Activated CD8-positive, alpha-beta T cell treated with anti-CD3 and anti-CD28 coated beads for 36 hours (primary cell): ENCODE results near the gene PIERCE2. TPM values are rescaled to one million over a fixed set of nuclear protein-coding genes. Genes with fewer than 3 reads are reported as not detected.

ENCODE experiments used
- ATAC-seq: fragments of 200-7000 bp; cut with Tn5 transposase; one replicate; pipeline ENCODE4 v1.10.0; 2021; ENCODE audit warnings: mild to moderate bottlenecking, moderate library complexity
- CTCF ChIA-PET: fragments of 350-600 bp; sonication (Branson Sonifier 250); formaldehyde crosslinking; loops from one replicate; lab custom pipeline; 2021; ENCODE audit warnings: antibody characterized with exemption; lab: Charles Lee
- POLR2A ChIA-PET: fragments of 350-600 bp; sonication (Branson Sonifier 250); formaldehyde crosslinking; loops from one replicate; lab custom pipeline; 2021; ENCODE audit warnings: antibody characterized with exemption; lab: Charles Lee
- DNase-seq: peaks from one replicate; pipeline ENCODE4 v3.0.0-alpha.2; 2020
- H3K27ac Mint-ChIP-seq: one replicate; pipeline ENCODE4 v1.8.0; 2021; ENCODE audit warnings: mild to moderate bottlenecking, mixed read lengths
- H3K27me3 Mint-ChIP-seq: one replicate; pipeline ENCODE4 v1.8.0; 2021; ENCODE audit warnings: mixed read lengths
- H3K36me3 Mint-ChIP-seq: one replicate; pipeline ENCODE4 v1.8.0; 2021; ENCODE audit warnings: low read depth, mixed read lengths
- H3K4me1 Mint-ChIP-seq: one replicate; pipeline ENCODE4 v1.8.0; 2021; ENCODE audit warnings: low read depth, mixed read lengths
- H3K4me3 Mint-ChIP-seq: one replicate; pipeline ENCODE4 v1.8.0; 2021; ENCODE audit warnings: mild to moderate bottlenecking, moderate library complexity, mixed read lengths
- H3K9me3 Mint-ChIP-seq: one replicate; pipeline ENCODE4 v1.8.0; 2021; ENCODE audit warnings: mixed read lengths
- intact Hi-C: fragments of 100-400 bp; cut with micrococcal nuclease; formaldehyde crosslinking; loops from one replicate; pipeline ENCODE4 v1.10.0; 2022
- total RNA-seq, 2 experiments: library from RNA; stranded (reverse); gene quantifications; one replicate each; pipeline ENCODE4 v1.2.3, GENCODE V29; 2021
- TF ChIP-seq, protein P1 (sequence below): fragments of 200-600 bp; IDR thresholded peaks from one replicate; pipeline ENCODE4 v1.8.0; 2022; ENCODE audit warnings: antibody characterized with exemption, mild to moderate bottlenecking

Gene PIERCE2
- not detected for total RNA-seq

GRCh38 chr15:55408012-55408928 is at the start of gene PIERCE2, which contains the start of gene CCPG1:
TSS of gene PIERCE2 (plus strand) at chr15:55408495. CDS start at chr15:55408769, 274 bp downstream.
TSS of gene CCPG1 (minus strand) at chr15:55408359. CDS start at chr15:55389424, 18,935 bp downstream.
- DNase-seq (peak; percentile 90), ATAC-seq (peak; percentile 95)
- intact Hi-C loops, result loop anchor here (10.0 kb wide), 1 partner anchor 213 kb away; the partner anchor contains the start of gene RSL24D1
- H3K4me1 Mint-ChIP-seq, result peaks cover 25% of the 10 kb centered on the region
- peak within 1 kb of the TSS; percentile 77 for H3K27ac Mint-ChIP-seq
- TF ChIP-seq, protein P1, sequence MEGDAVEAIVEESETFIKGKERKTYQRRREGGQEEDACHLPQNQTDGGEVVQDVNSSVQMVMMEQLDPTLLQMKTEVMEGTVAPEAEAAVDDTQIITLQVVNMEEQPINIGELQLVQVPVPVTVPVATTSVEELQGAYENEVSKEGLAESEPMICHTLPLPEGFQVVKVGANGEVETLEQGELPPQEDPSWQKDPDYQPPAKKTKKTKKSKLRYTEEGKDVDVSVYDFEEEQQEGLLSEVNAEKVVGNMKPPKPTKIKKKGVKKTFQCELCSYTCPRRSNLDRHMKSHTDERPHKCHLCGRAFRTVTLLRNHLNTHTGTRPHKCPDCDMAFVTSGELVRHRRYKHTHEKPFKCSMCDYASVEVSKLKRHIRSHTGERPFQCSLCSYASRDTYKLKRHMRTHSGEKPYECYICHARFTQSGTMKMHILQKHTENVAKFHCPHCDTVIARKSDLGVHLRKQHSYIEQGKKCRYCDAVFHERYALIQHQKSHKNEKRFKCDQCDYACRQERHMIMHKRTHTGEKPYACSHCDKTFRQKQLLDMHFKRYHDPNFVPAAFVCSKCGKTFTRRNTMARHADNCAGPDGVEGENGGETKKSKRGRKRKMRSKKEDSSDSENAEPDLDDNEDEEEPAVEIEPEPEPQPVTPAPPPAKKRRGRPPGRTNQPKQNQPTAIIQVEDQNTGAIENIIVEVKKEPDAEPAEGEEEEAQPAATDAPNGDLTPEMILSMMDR, result peak; percentile 93
- H3K9me3 Mint-ChIP-seq, result no peaks in the 10 kb centered on the region
- ChIA-PET CTCF (interaction anchor here (0.8 to 4.3 kb wide), 15 partner anchors 9 to 210 kb away, joined by 3 to 23 read pairs (median 4); partner anchors contain the start of genes PIGB and PIGBOS1), POLR2A (interaction anchor here (0.7 to 3.5 kb wide), 7 partner anchors 9 to 586 kb away, joined by 3 to 14 read pairs (median 4); partner anchors contain the start of genes PIGB, PIGBOS1 and RSL24D1)
- H3K27me3 Mint-ChIP-seq, result no peaks in the 10 kb centered on the region
- H3K4me3 Mint-ChIP-seq, result peak within 1 kb of the TSS; percentile 79
- H3K36me3 Mint-ChIP-seq, result no peaks in the 10 kb centered on the region

- Mint-ChIP-seq H3K4me1 (no peaks in the 10 kb centered on the region), H3K9me3 (no peaks in the 10 kb centered on the region), H3K27ac (peak overlapping the region; percentile 62), H3K36me3 (peaks cover 14% of the 10 kb centered on the region), H3K27me3 (no peaks in the 10 kb centered on the region), H3K4me3 (no peak overlapping the region)
- TF ChIP-seq, protein P1, result no peak
- POLR2A ChIA-PET, result interaction anchor here (0.6 to 1.0 kb wide), 2 partner anchors 42 to 47 kb away, joined by 3 read pairs; no protein-coding TSS in a partner anchor
- DNase-seq (no peak), ATAC-seq (no peak)
- intact Hi-C loops, result no loop called here
- CTCF ChIA-PET, result interaction anchor here (1.1 to 3.1 kb wide), 3 partner anchors 48 to 79 kb away, joined by 3 to 18 read pairs (median 10); partner anchors contain the start of genes CCPG1 and PIERCE2
These were observed 48.0 kb upstream of the PIERCE2 start for GRCh38 chr15:55360256-55360655.

DNA sequence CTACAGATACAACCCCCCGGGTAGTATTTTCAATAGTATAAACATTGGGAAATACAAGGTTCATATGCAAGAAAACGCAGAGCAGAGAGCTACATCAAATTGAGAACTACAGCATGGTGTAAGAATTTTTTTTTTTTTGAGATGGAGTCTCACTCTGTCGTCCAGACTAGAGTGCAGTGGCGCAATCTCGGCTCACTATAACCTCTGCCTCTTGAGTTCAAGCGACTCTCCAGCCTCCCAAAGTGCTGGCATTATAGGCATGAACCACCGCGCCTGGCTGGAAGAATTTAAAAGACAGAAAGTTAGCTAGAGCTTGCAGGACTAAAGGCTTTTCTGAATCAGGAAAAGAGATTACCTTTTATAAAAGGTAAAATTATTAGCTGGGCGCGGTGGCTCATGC is 47.2 kb upstream of the PIERCE2 start:
- Mint-ChIP-seq H3K4me3 (no peak overlapping the region), H3K36me3 (peaks cover 11% of the 10 kb centered on the region), H3K27ac (no peak overlapping the region), H3K9me3 (no peaks in the 10 kb centered on the region), H3K27me3 (no peaks in the 10 kb centered on the region), H3K4me1 (no peaks in the 10 kb centered on the region)
- POLR2A ChIA-PET, result no interaction called here
- TF ChIP-seq, protein P1, result no peak
- CTCF ChIA-PET, result interaction anchor here (3.1 kb wide), 1 partner anchor 48 kb away, joined by 10 read pairs; the partner anchor contains the start of genes CCPG1 and PIERCE2
- DNase-seq (no peak), ATAC-seq (no peak)
- intact Hi-C loops, result no loop called here

DNA sequence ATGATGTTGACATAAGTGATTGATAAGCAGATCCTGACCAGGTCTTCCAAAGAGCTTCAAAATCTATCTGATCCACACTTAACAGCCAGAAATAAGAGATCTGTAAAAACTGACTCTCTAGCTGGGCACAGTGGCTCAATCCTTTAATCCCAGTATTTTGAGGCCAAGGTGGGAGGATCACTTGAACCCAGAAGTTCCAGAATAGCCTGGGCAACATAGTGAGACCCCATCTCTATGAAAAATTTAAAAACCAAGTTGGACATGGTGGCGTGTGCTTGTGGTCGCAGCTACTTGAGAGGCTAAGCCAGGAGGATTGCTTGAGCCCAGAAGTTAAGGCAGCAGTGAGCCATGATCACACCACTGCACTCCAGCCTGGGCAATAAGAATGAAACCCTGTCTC is 45.7 kb upstream of the PIERCE2 start:
- no peak overlapping the region for H3K4me3 Mint-ChIP-seq
- ATAC-seq (no peak), DNase-seq (no peak)
- H3K27ac Mint-ChIP-seq, result no peak overlapping the region
- ChIA-PET POLR2A (interaction anchor here (1.0 kb wide), 1 partner anchor 39 kb away, joined by 3 read pairs; no protein-coding TSS in a partner anchor), CTCF (no interaction called here)
- H3K36me3 Mint-ChIP-seq, result peaks cover 3% of the 10 kb centered on the region
- H3K9me3 Mint-ChIP-seq, result no peaks in the 10 kb centered on the region
- intact Hi-C loops, result no loop called here
- TF ChIP-seq, protein P1, result no peak
- peaks cover 2% of the 10 kb centered on the region for H3K4me1 Mint-ChIP-seq
- no peaks in the 10 kb centered on the region for H3K27me3 Mint-ChIP-seq
